HepG2 (cell line): ENCODE measurements around the gene CACNA1H. TPM values are rescaled to one million over a fixed set of nuclear protein-coding genes. Genes with fewer than 3 reads are reported as not detected.

Experiments used
- BCL6 ChIP-seq: IDR thresholded peaks from 2 replicates; pipeline ENCODE4 v1.6.1; 2016; ENCODE audit warnings: missing genetic modification reagents, missing compliant biosample characterization
- DNMT3B ChIP-seq: conservative IDR thresholded peaks from 2 replicates; pipeline ENCODE4 v1.6.1; 2016; ENCODE audit warnings: missing biosample characterization, control low read depth
- DPF2 ChIP-seq: sonication (generic); formaldehyde crosslinking; IDR thresholded peaks from 2 replicates; pipeline ENCODE4 v1.4.0; 2020; ENCODE audit warnings: mild to moderate bottlenecking, low read depth, missing genetic modification reagents, borderline replicate concordance
- ESRRA ChIP-seq: sonication (generic); formaldehyde crosslinking; IDR thresholded peaks from 2 replicates; pipeline ENCODE4 v1.5.1; 2020; ENCODE audit warnings: mild to moderate bottlenecking, low read depth, missing genetic modification reagents
- FIP1L1 ChIP-seq: fragments of 200-400 bp; formaldehyde crosslinking; IDR thresholded peaks from 2 replicates; pipeline ENCODE4 v1.6.1; 2018; ENCODE audit warnings: low read depth, mild to moderate bottlenecking, low read length, moderate library complexity, borderline replicate concordance; ENCODE audit not compliant: insufficient read depth
- FOXA1 ChIP-seq, 2 experiments: fragments of 450-650 bp in 1 of 2; sonication (generic) in 1 of 2; formaldehyde crosslinking in 1 of 2; IDR thresholded peaks; 2 replicates each; pipeline versions ENCODE4 v1.4.0 to v1.6.1; 2016 to 2020; ENCODE audit warnings: missing genetic modification reagents in 1 of 2
- FOXO1 ChIP-seq: sonication (generic); formaldehyde crosslinking; IDR thresholded peaks from 2 replicates; pipeline ENCODE4 v1.4.0; 2020; ENCODE audit warnings: missing genetic modification reagents
- KDM3A ChIP-seq: IDR thresholded peaks from 2 replicates; pipeline ENCODE4 v1.6.1; 2018; ENCODE audit warnings: low read depth, missing compliant biosample characterization
- MAF1 ChIP-seq: sonication (generic); formaldehyde crosslinking; IDR thresholded peaks from 2 replicates; pipeline ENCODE4 v1.5.0; 2020; ENCODE audit warnings: missing genetic modification reagents, borderline replicate concordance
- MIXL1 ChIP-seq: IDR thresholded peaks from 2 replicates; pipeline ENCODE4 v1.6.1; 2016
- RFXAP ChIP-seq: sonication (generic); formaldehyde crosslinking; IDR thresholded peaks from 2 replicates; pipeline ENCODE4 v1.4.0; 2020; ENCODE audit warnings: missing genetic modification reagents, borderline replicate concordance
- SP1 ChIP-seq, 2 experiments: fragments of 450-650 bp in 1 of 2; sonication (generic) in 1 of 2; formaldehyde crosslinking in 1 of 2; IDR thresholded peaks; 2 replicates each; pipeline versions ENCODE4 v1.4.0 to v1.6.1; 2016 to 2020; ENCODE audit warnings: missing genetic modification reagents in 1 of 2
- ZBTB3 ChIP-seq: sonication (generic); formaldehyde crosslinking; IDR thresholded peaks from 2 replicates; pipeline ENCODE4 v1.4.0; 2020; ENCODE audit warnings: low read depth, mild to moderate bottlenecking, moderate library complexity, missing genetic modification reagents, borderline replicate concordance
- ZNF12 ChIP-seq: sonication (generic); formaldehyde crosslinking; IDR thresholded peaks from 2 replicates; pipeline ENCODE4 v1.5.0; 2020; ENCODE audit warnings: missing genetic modification reagents
- ZNF138 ChIP-seq: sonication (generic); formaldehyde crosslinking; IDR thresholded peaks from 2 replicates; pipeline ENCODE4 v1.5.0; 2020; ENCODE audit warnings: mild to moderate bottlenecking, low read depth, missing genetic modification reagents
- ZNF256 ChIP-seq: sonication (generic); formaldehyde crosslinking; conservative IDR thresholded peaks from 2 replicates; pipeline ENCODE4 v1.4.0; 2020; ENCODE audit warnings: missing genetic modification reagents
- ZNF557 ChIP-seq: sonication (generic); formaldehyde crosslinking; IDR thresholded peaks from 2 replicates; pipeline ENCODE4 v1.4.0; 2020; ENCODE audit warnings: missing genetic modification reagents
- ZNF629 ChIP-seq: sonication (generic); formaldehyde crosslinking; conservative IDR thresholded peaks from 2 replicates; pipeline ENCODE4 v1.5.0; 2020; ENCODE audit warnings: missing genetic modification reagents
- ZNF713 ChIP-seq: sonication (generic); formaldehyde crosslinking; IDR thresholded peaks from 2 replicates; pipeline ENCODE4 v1.4.0; 2020; ENCODE audit warnings: mild to moderate bottlenecking, missing genetic modification reagents
- ZNF746 ChIP-seq: sonication (generic); formaldehyde crosslinking; IDR thresholded peaks from 2 replicates; pipeline ENCODE4 v1.8.0; 2022; ENCODE audit warnings: mild to moderate bottlenecking, missing genetic modification reagents
- ZNF788 ChIP-seq: sonication (generic); formaldehyde crosslinking; IDR thresholded peaks from 2 replicates; pipeline ENCODE4 v1.5.0; 2020; ENCODE audit warnings: mild to moderate bottlenecking, missing genetic modification reagents, borderline replicate concordance
- polyA plus RNA-seq, 8 experiments: library from polyadenylated mRNA; depleted of rRNA in 3 of 8; stranded (reverse) in 7 of 8; unstranded in 1 of 8; fragments of >200 nt; fragmentation: Illumina TruSeq in 4 of 8; extraction: Trizol in 4 of 8; gene quantifications; 2 replicates each; pipeline versions ENCODE4 v1.2.1 to v1.2.3, GENCODE V29; 2011 to 2016; ENCODE audit warnings: low read depth in 4 of 8, missing spikeins in 1 of 8, mixed read lengths in 1 of 8; ENCODE audit not compliant: insufficient read depth in 1 of 8
- total RNA-seq, 5 experiments: library from RNA; depleted of rRNA; stranded (reverse); fragments of >200 nt; fragmentation: Illumina TruSeq; extraction: Trizol; gene quantifications; 2 replicates each; pipeline ENCODE4 v1.2.3, GENCODE V29; 2016; ENCODE audit warnings: low read depth in 1 of 5
- TF ChIP-seq, protein P1 (sequence below): sonication (generic); formaldehyde crosslinking; IDR thresholded peaks from 2 replicates; pipeline ENCODE4 v1.4.0; 2020; ENCODE audit warnings: missing genetic modification reagents
- TF ChIP-seq, protein P2 (sequence below): sonication (generic); formaldehyde crosslinking; IDR thresholded peaks from 2 replicates; pipeline ENCODE4 v1.5.0; 2020; ENCODE audit warnings: missing genetic modification reagents
- TF ChIP-seq, protein P3 (sequence below): sonication (generic); formaldehyde crosslinking; conservative IDR thresholded peaks from 2 replicates; pipeline ENCODE4 v1.4.0; 2020; ENCODE audit warnings: missing genetic modification reagents

CACNA1H gene
- total and polyA plus RNA-seq, 2 of the 13 experiments (the other 11 are each of a cell fraction or from before 2014, with no cell fraction given): 0.40 to 1.8 TPM

DNA sequence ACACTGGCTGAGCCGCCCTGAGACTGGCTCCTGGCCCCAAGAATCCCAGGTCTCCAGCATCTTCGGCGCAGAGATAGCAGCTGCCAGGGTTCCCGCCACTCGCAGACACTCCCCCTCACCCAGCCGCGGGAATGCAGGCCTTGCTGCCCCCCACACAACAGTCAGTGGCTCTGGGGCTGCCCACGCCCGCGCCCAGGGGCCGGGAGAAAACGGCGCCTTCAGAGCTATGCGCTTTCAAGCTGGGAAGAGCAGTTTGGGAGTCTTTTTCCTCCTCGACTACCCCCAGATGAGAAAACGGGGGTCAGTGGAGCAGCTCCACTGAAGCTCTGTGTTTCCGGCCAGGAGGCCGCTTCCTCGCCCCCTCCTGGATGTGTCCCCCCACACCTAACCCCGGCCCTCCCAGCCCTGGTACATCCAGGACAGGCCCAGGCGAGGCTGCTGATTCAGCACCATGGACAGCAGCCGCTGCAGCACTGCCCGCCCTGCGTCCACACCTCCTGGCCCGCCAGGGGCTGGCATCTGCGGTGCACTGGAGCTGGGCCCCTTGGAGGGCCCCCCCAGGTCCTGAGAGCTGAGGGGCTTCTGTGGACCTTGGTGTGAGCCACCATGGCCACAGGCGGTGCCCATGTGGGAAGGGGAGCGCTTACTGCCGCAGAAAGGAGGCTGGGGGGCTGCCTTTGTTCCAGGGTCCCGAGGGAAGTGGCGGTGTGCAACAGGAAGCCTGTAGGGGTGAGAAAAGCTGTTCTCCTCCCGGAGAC, 35.7 kb downstream of the CACNA1H start (continued):
- TF ChIP-seq ZNF788 (CRISPR knock-in tag): peak; percentile 50; the same call in 1 of the 2 replicates
- peak; percentile 32; the same call in 1 of the 2 replicates for TF ChIP-seq FOXO1
- peak; percentile 73; the same call in 1 of the 2 replicates for TF ChIP-seq RFXAP (CRISPR knock-in tag)
- TF ChIP-seq DPF2 (CRISPR knock-in tag): no peak
- TF ChIP-seq FOXA1 (IDR thresholded peaks at IDR 0.05): no peak
- 0 out of 2 replicates have a peak, but pooled peaks have one; percentile 6 for TF ChIP-seq FOXA1 (CRISPR knock-in tag; IDR thresholded peaks at IDR 0.05)
- no peak for TF ChIP-seq ZNF713 (CRISPR knock-in tag)
- TF ChIP-seq, protein P1, sequence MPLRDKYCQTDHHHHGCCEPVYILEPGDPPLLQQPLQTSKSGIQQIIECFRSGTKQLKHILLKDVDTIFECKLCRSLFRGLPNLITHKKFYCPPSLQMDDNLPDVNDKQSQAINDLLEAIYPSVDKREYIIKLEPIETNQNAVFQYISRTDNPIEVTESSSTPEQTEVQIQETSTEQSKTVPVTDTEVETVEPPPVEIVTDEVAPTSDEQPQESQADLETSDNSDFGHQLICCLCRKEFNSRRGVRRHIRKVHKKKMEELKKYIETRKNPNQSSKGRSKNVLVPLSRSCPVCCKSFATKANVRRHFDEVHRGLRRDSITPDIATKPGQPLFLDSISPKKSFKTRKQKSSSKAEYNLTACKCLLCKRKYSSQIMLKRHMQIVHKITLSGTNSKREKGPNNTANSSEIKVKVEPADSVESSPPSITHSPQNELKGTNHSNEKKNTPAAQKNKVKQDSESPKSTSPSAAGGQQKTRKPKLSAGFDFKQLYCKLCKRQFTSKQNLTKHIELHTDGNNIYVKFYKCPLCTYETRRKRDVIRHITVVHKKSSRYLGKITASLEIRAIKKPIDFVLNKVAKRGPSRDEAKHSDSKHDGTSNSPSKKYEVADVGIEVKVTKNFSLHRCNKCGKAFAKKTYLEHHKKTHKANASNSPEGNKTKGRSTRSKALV (CRISPR knock-in tag): peak; percentile 66; the same call in 1 of the 2 replicates
- TF ChIP-seq DNMT3B (CRISPR knock-in tag): peak; percentile 76; the same call in 1 of the 2 replicates
- peak; percentile 72; the same call in 1 of the 2 replicates for TF ChIP-seq ZNF12 (CRISPR knock-in tag)
- peak; percentile 23; the same call in 1 of the 2 replicates for TF ChIP-seq BCL6 (CRISPR knock-in tag)
- TF ChIP-seq, protein P2, sequence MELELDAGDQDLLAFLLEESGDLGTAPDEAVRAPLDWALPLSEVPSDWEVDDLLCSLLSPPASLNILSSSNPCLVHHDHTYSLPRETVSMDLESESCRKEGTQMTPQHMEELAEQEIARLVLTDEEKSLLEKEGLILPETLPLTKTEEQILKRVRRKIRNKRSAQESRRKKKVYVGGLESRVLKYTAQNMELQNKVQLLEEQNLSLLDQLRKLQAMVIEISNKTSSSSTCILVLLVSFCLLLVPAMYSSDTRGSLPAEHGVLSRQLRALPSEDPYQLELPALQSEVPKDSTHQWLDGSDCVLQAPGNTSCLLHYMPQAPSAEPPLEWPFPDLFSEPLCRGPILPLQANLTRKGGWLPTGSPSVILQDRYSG (CRISPR knock-in tag): no peak
- 0 out of 2 replicates have a peak, but pooled peaks have one; percentile 51 for TF ChIP-seq ESRRA (CRISPR knock-in tag)
- no peak for TF ChIP-seq SP1 (IDR thresholded peaks at IDR 0.05)
- 0 out of 2 replicates have a peak, but pooled peaks have one; percentile 28 for TF ChIP-seq SP1 (CRISPR knock-in tag; IDR thresholded peaks at IDR 0.05)
- peak; percentile 38; the same call in 1 of the 2 replicates for TF ChIP-seq ZBTB3 (CRISPR knock-in tag)
- TF ChIP-seq, protein P3, sequence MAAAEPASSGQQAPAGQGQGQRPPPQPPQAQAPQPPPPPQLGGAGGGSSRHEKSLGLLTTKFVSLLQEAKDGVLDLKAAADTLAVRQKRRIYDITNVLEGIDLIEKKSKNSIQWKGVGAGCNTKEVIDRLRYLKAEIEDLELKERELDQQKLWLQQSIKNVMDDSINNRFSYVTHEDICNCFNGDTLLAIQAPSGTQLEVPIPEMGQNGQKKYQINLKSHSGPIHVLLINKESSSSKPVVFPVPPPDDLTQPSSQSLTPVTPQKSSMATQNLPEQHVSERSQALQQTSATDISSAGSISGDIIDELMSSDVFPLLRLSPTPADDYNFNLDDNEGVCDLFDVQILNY (CRISPR knock-in tag): 0 out of 2 replicates have a peak, but pooled peaks have one; percentile 36
- peak; percentile 81; the same call in 1 of the 2 replicates for TF ChIP-seq MAF1 (CRISPR knock-in tag)
- 0 out of 2 replicates have a peak, but pooled peaks have one; percentile 76 for TF ChIP-seq ZNF557 (CRISPR knock-in tag)
- TF ChIP-seq ZNF256 (CRISPR knock-in tag): peak; percentile 78; the same call in 1 of the 2 replicates
- no peak for TF ChIP-seq FIP1L1
- peak; percentile 90; the same call in 1 of the 2 replicates for TF ChIP-seq ZNF138
- TF ChIP-seq ZNF746 (CRISPR knock-in tag): no peak
- 0 out of 2 replicates have a peak, but pooled peaks have one; percentile 11 for TF ChIP-seq ZNF629 (CRISPR knock-in tag)
- TF ChIP-seq KDM3A: peak; percentile 47; the same call in 1 of the 2 replicates
- 0 out of 2 replicates have a peak, but pooled peaks have one; percentile 37 for TF ChIP-seq MIXL1 (CRISPR knock-in tag)
